HepG2 (cell line): ENCODE measurements around the gene RAPGEF5. TPM values are rescaled to one million over a fixed set of nuclear protein-coding genes. Genes with fewer than 3 reads are reported as not detected.

Source experiments
- SRY ChIP-seq: sonication (generic); formaldehyde crosslinking; IDR thresholded peaks from 2 replicates; pipeline ENCODE4 v1.8.0; 2022; ENCODE audit warnings: mild to moderate bottlenecking, missing genetic modification reagents
- ZBTB40 ChIP-seq, 2 experiments: fragments of 450-650 bp in 1 of 2; sonication (generic) in 1 of 2; formaldehyde crosslinking in 1 of 2; IDR thresholded peaks; 2 replicates each; pipeline versions ENCODE4 v1.6.1 to v1.8.0; 2016 to 2022; ENCODE audit warnings: antibody characterized with exemption in 1 of 2, mild to moderate bottlenecking in 1 of 2, missing genetic modification reagents in 1 of 2
- ZNF496 ChIP-seq: sonication (generic); formaldehyde crosslinking; IDR thresholded peaks from 2 replicates; pipeline ENCODE4 v1.8.1; 2023; ENCODE audit warnings: mild to moderate bottlenecking, moderate library complexity, missing genetic modification reagents; ENCODE audit not compliant: insufficient replicate concordance
- ZNF781 ChIP-seq: sonication (generic); formaldehyde crosslinking; IDR thresholded peaks from 2 replicates; pipeline ENCODE4 v1.5.1; 2020; ENCODE audit warnings: borderline replicate concordance, mild to moderate bottlenecking, missing genetic modification reagents; ENCODE audit errors: not compliant biosample characterization
- polyA plus RNA-seq, 8 experiments: library from polyadenylated mRNA; depleted of rRNA in 3 of 8; stranded (reverse) in 7 of 8; unstranded in 1 of 8; fragments of >200 nt; fragmentation: Illumina TruSeq in 4 of 8; extraction: Trizol in 4 of 8; gene quantifications; 2 replicates each; pipeline versions ENCODE4 v1.2.1 to v1.2.3, GENCODE V29; 2011 to 2016; ENCODE audit warnings: low read depth in 4 of 8, missing spikeins in 1 of 8, mixed read lengths in 1 of 8; ENCODE audit not compliant: insufficient read depth in 1 of 8
- total RNA-seq, 5 experiments: library from RNA; depleted of rRNA; stranded (reverse); fragments of >200 nt; fragmentation: Illumina TruSeq; extraction: Trizol; gene quantifications; 2 replicates each; pipeline ENCODE4 v1.2.3, GENCODE V29; 2016; ENCODE audit warnings: low read depth in 1 of 5
- TF ChIP-seq, protein P1 (sequence below): sonication (generic); formaldehyde crosslinking; IDR thresholded peaks from 2 replicates; pipeline ENCODE4 v1.5.0; 2020; ENCODE audit warnings: mild to moderate bottlenecking, missing genetic modification reagents, borderline replicate concordance

The RAPGEF5 gene
- total and polyA plus RNA-seq, 2 of the 13 experiments (the other 11 are each of a cell fraction or from before 2014, with no cell fraction given): 17.1 to 23.4 TPM

- TF ChIP-seq ZNF781 (CRISPR knock-in tag) (no peak), ZBTB40 (IDR thresholded peaks at IDR 0.05) (no peak), ZBTB40 (CRISPR knock-in tag; IDR thresholded peaks at IDR 0.05) (no peak), ZNF496 (CRISPR knock-in tag) (no peak), SRY (CRISPR knock-in tag) (no peak)
- TF ChIP-seq, protein P1, sequence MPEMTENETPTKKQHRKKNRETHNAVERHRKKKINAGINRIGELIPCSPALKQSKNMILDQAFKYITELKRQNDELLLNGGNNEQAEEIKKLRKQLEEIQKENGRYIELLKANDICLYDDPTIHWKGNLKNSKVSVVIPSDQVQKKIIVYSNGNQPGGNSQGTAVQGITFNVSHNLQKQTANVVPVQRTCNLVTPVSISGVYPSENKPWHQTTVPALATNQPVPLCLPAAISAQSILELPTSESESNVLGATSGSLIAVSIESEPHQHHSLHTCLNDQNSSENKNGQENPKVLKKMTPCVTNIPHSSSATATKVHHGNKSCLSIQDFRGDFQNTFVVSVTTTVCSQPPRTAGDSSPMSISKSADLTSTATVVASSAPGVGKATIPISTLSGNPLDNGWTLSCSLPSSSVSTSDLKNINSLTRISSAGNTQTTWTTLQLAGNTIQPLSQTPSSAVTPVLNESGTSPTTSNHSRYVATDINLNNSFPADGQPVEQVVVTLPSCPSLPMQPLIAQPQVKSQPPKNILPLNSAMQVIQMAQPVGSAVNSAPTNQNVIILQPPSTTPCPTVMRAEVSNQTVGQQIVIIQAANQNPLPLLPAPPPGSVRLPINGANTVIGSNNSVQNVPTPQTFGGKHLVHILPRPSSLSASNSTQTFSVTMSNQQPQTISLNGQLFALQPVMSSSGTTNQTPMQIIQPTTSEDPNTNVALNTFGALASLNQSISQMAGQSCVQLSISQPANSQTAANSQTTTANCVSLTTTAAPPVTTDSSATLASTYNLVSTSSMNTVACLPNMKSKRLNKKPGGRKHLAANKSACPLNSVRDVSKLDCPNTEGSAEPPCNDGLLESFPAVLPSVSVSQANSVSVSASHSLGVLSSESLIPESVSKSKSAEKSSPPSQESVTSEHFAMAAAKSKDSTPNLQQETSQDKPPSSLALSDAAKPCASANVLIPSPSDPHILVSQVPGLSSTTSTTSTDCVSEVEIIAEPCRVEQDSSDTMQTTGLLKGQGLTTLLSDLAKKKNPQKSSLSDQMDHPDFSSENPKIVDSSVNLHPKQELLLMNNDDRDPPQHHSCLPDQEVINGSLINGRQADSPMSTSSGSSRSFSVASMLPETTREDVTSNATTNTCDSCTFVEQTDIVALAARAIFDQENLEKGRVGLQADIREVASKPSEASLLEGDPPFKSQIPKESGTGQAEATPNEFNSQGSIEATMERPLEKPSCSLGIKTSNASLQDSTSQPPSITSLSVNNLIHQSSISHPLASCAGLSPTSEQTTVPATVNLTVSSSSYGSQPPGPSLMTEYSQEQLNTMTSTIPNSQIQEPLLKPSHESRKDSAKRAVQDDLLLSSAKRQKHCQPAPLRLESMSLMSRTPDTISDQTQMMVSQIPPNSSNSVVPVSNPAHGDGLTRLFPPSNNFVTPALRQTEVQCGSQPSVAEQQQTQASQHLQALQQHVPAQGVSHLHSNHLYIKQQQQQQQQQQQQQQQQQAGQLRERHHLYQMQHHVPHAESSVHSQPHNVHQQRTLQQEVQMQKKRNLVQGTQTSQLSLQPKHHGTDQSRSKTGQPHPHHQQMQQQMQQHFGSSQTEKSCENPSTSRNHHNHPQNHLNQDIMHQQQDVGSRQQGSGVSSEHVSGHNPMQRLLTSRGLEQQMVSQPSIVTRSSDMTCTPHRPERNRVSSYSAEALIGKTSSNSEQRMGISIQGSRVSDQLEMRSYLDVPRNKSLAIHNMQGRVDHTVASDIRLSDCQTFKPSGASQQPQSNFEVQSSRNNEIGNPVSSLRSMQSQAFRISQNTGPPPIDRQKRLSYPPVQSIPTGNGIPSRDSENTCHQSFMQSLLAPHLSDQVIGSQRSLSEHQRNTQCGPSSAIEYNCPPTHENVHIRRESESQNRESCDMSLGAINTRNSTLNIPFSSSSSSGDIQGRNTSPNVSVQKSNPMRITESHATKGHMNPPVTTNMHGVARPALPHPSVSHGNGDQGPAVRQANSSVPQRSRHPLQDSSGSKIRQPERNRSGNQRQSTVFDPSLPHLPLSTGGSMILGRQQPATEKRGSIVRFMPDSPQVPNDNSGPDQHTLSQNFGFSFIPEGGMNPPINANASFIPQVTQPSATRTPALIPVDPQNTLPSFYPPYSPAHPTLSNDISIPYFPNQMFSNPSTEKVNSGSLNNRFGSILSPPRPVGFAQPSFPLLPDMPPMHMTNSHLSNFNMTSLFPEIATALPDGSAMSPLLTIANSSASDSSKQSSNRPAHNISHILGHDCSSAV (CRISPR knock-in tag): no peak
Observed at GRCh38 chr7:22302951-22303423, 54.0 kb downstream of the RAPGEF5 start (continued).
